MCF 10A (cell line): ENCODE measurements around the gene DPF1. TPM values are rescaled to one million over a fixed set of nuclear protein-coding genes. Genes with fewer than 3 reads are reported as not detected.

ENCODE experiments used
- BruUV-seq: library from RNA; stranded (reverse); fragments of 400-500 nt; replicated peaks from 2 replicates; lab custom pipeline; 2021; lab: Mats Ljungman, UMichigan
- CTCF ChIA-PET: fragments of 300-600 bp; sonication (Branson Sonifier 250); formaldehyde crosslinking; extraction: SDS; loops from one replicate; lab custom pipeline; 2021; ENCODE audit warnings: antibody characterized with exemption, inconsistent platforms; lab: Yijun Ruan, JAX
- POLR2A ChIA-PET: fragments of 300-600, 350-650 bp; sonication (Branson Sonifier 250); formaldehyde crosslinking; extraction: SDS; loops from one replicate; lab custom pipeline; 2020; ENCODE audit warnings: antibody characterized with exemption, inconsistent platforms; lab: Yijun Ruan, JAX
- DNase-seq: peaks from one replicate; pipeline ENCODE4 v3.0.0-alpha.2; 2018; ENCODE audit not compliant: unreplicated experiment
- H3K27ac Mint-ChIP-seq: one replicate; pipeline ENCODE4 v1.8.0; 2022; ENCODE audit warnings: mild to moderate bottlenecking, low read depth, mixed read lengths; ENCODE audit not compliant: unreplicated experiment
- H3K27me3 Mint-ChIP-seq: one replicate; pipeline ENCODE4 v1.8.0; 2022; ENCODE audit warnings: mixed read lengths; ENCODE audit not compliant: insufficient read depth, unreplicated experiment
- H3K36me3 Mint-ChIP-seq: one replicate; pipeline ENCODE4 v1.8.0; 2022; ENCODE audit warnings: mild to moderate bottlenecking, moderate library complexity, mixed read lengths; ENCODE audit not compliant: insufficient read depth, unreplicated experiment
- H3K4me1 Mint-ChIP-seq: one replicate; pipeline ENCODE4 v1.8.0; 2022; ENCODE audit warnings: mixed read lengths; ENCODE audit not compliant: insufficient read depth, unreplicated experiment
- H3K4me3 Mint-ChIP-seq: one replicate; pipeline ENCODE4 v1.8.0; 2022; ENCODE audit warnings: mild to moderate bottlenecking, moderate library complexity, mixed read lengths; ENCODE audit not compliant: unreplicated experiment
- H3K9me3 Mint-ChIP-seq: one replicate; pipeline ENCODE4 v1.8.0; 2022; ENCODE audit warnings: mixed read lengths; ENCODE audit not compliant: unreplicated experiment
- intact Hi-C: fragments of 100-400 bp; cut with micrococcal nuclease; formaldehyde crosslinking; loops from 2 replicates; pipeline ENCODE4 v1.14.1; 2022
- total RNA-seq: library from RNA; stranded (reverse); gene quantifications from 2 replicates; pipeline ENCODE4 v1.2.3, GENCODE V29; 2022
- TF ChIP-seq, protein P1 (sequence below): fragments of 200-600 bp; IDR thresholded peaks from one replicate; pipeline ENCODE4 v1.8.0; 2022; ENCODE audit warnings: antibody characterized with exemption, mild to moderate bottlenecking; ENCODE audit not compliant: unreplicated experiment

The DPF1 gene
- total RNA-seq, 1 experiment from 2014 or later, result 1.2 TPM

- Mint-ChIP-seq H3K4me1 (peaks cover 11% of the 10 kb centered on the region), H3K4me3 (no peak overlapping the region), H3K9me3 (no peaks in the 10 kb centered on the region), H3K27ac (no peak overlapping the region), H3K27me3 (no peaks in the 10 kb centered on the region), H3K36me3 (no peaks in the 10 kb centered on the region)
- POLR2A ChIA-PET, result no interaction called here
- BruUV-seq, result no TSS peak
- TF ChIP-seq, protein P1, sequence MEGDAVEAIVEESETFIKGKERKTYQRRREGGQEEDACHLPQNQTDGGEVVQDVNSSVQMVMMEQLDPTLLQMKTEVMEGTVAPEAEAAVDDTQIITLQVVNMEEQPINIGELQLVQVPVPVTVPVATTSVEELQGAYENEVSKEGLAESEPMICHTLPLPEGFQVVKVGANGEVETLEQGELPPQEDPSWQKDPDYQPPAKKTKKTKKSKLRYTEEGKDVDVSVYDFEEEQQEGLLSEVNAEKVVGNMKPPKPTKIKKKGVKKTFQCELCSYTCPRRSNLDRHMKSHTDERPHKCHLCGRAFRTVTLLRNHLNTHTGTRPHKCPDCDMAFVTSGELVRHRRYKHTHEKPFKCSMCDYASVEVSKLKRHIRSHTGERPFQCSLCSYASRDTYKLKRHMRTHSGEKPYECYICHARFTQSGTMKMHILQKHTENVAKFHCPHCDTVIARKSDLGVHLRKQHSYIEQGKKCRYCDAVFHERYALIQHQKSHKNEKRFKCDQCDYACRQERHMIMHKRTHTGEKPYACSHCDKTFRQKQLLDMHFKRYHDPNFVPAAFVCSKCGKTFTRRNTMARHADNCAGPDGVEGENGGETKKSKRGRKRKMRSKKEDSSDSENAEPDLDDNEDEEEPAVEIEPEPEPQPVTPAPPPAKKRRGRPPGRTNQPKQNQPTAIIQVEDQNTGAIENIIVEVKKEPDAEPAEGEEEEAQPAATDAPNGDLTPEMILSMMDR, result no peak
- intact Hi-C loops, result no loop called here
- CTCF ChIA-PET, result interaction anchor here (2.2 kb wide), 1 partner anchor 10 kb away, joined by 8 read pairs; no protein-coding TSS in a partner anchor
- no peak for DNase-seq
These were observed 29.8 kb upstream of the DPF1 start for GRCh38 chr19:38253788-38254187.

DNA sequence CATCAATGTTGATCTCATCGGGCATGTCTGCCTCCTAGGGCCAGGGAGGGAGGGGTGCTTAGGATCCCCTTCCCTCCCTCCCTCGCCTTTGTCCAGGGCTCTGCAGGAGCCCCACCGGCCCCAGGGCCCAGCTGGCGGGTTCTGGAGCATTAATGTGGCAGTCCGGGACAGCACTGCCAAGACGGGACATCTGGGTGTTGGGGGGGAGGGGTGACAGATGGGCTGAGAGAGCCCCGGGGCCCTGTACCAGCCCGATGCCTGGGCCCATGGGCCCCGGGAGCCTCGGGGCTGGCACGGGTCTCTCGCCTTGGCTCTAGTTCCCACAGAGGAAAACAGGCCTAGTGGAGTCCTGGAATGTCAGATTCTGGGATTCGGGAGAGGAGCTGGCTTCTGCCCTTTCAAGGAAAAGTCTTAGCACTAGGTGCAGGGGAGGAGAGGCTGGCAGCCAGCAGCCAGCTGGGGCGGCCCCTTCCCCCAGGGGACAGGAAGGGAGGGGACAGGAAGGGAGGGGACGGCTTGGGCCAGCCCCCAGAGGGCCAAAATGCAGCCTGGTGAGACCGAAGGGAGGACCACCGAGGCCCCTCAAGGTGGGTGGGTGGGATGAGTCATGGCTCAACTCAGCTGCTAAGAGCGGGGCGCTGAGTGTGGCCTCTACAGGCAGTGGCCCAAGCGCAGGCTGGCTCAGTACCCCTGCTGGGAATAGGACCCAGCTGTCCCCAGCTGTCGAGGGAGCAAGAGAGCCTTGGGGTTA lies 29.1 kb upstream of the DPF1 start:
- Mint-ChIP-seq H3K36me3 (no peaks in the 10 kb centered on the region), H3K9me3 (no peaks in the 10 kb centered on the region), H3K4me1 (peaks cover 11% of the 10 kb centered on the region), H3K27ac (no peak overlapping the region), H3K4me3 (no peak overlapping the region), H3K27me3 (no peaks in the 10 kb centered on the region)
- intact Hi-C loops, result no loop called here
- ChIA-PET CTCF (interaction anchor here (1.2 to 2.2 kb wide), 2 partner anchors 10 to 11 kb away, joined by 3 to 8 read pairs; no protein-coding TSS in a partner anchor), POLR2A (no interaction called here)
- BruUV-seq, result no TSS peak
- no peak for DNase-seq
- TF ChIP-seq, protein P1, result no peak

DNA sequence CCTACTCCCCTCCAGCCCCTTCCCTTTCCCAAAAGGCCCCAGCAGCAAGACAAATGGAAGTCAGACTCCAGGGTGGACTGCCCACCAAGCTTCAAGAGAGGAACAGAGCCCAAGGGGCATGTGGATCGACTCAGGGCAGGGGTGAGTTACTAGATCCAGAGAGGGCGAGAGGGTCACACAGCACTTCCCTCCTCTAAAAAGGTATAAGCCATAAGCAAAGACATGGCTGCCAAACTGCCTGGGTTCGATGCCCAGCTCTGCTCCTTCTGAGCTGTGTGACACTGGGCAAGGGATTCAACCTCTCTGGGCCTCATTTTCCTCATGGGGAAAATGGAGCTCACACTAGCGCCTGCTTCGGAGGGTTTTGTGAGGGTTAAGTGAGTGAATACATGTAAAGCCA lies 28.4 kb upstream of the DPF1 start:
- Mint-ChIP-seq H3K27me3 (no peaks in the 10 kb centered on the region), H3K9me3 (no peaks in the 10 kb centered on the region), H3K36me3 (no peaks in the 10 kb centered on the region), H3K27ac (peak overlapping the region; percentile 57), H3K4me3 (no peak overlapping the region), H3K4me1 (peaks cover 11% of the 10 kb centered on the region)
- BruUV-seq, result no TSS peak
- intact Hi-C loops, result no loop called here
- ChIA-PET CTCF (interaction anchor here (0.6 to 2.2 kb wide), 4 partner anchors 9 to 350 kb away, joined by 3 to 8 read pairs (median 4); no protein-coding TSS in a partner anchor), POLR2A (interaction anchor here (1.1 to 1.4 kb wide), 3 partner anchors 12 to 69 kb away, joined by 3 to 9 read pairs (median 8); partner anchors contain the start of gene SPINT2)
- TF ChIP-seq, protein P1, result no peak
- DNase-seq, result no peak

GRCh38 chr19:38251564-38252051 lies 27.6 kb upstream of the DPF1 start:
- DNase-seq, result no peak
- TF ChIP-seq, protein P1, result no peak
- Mint-ChIP-seq H3K27me3 (no peaks in the 10 kb centered on the region), H3K4me1 (peaks cover 11% of the 10 kb centered on the region), H3K36me3 (no peaks in the 10 kb centered on the region), H3K27ac (peak overlapping the region; percentile 57), H3K9me3 (no peaks in the 10 kb centered on the region), H3K4me3 (peak overlapping the region; percentile 3)
- no TSS peak for BruUV-seq
- ChIA-PET CTCF (interaction anchor here (0.6 to 2.2 kb wide), 9 partner anchors 8 to 353 kb away, joined by 3 to 8 read pairs (median 4); partner anchors contain the start of gene CATSPERG), POLR2A (interaction anchor here (0.7 to 1.4 kb wide), 5 partner anchors 7 to 70 kb away, joined by 3 to 9 read pairs (median 3); partner anchors contain the start of gene SPINT2)
- intact Hi-C loops, result no loop called here
